GM18505 (cell line): ENCODE results near the gene JAG2.

ENCODE experiments used
- ATAC-seq: cut with Tn5 transposase; IDR thresholded peaks from one replicate; pipeline ENCODE4 v1.9.1; 2021; ENCODE audit not compliant: unreplicated experiment
- POLR2A ChIP-seq: IDR thresholded peaks from 4 replicates; pipeline ENCODE4 v1.6.1; 2011; ENCODE audit warnings: borderline replicate concordance; ENCODE audit not compliant: insufficient read depth, insufficient read length; ENCODE audit errors: extremely low read depth

Gene JAG2

DNA sequence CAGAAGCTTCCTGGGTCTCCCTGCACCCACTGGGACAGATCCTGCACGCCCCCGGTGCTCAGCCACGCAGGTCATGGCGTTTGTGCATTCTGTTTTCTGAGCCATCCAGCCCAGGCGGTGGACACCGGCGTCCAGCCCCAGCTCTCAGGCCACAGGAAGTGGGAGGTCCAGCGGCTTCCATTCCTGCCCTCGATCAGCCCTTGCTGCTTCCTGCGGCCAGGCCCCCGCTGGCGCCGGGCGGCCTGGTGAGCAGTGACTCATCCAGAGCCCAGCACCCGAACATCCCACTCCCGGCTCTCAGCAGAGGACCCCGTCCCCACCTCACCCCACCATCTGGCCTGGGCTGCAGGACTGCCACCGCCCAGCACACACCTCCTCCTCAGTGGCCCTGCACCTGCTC is 30.5 kb upstream of the JAG2 start:
- TF ChIP-seq POLR2A: no peak
- ATAC-seq: no peak

DNA sequence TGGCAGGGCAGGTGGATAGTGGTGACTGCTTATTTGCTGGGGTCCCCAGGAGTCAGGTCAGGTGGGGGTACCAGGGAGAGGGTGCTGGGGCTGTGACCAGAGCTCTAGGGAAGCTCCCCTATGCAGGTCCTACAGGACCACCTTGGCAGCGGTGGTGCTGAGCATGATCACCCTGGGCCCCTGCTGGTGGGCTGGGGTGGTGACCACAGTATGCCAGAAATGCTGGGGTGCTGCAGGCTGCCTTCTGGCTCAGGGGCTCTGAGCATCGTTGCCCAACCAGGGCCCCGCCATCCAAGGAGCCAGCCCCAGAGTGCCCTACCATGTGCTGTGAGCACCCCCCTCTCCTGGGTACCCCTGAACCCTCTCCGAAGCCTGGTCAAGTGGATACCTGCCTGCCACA is 30.0 kb upstream of the JAG2 start:
- ATAC-seq: no peak
- no peak for TF ChIP-seq POLR2A

DNA sequence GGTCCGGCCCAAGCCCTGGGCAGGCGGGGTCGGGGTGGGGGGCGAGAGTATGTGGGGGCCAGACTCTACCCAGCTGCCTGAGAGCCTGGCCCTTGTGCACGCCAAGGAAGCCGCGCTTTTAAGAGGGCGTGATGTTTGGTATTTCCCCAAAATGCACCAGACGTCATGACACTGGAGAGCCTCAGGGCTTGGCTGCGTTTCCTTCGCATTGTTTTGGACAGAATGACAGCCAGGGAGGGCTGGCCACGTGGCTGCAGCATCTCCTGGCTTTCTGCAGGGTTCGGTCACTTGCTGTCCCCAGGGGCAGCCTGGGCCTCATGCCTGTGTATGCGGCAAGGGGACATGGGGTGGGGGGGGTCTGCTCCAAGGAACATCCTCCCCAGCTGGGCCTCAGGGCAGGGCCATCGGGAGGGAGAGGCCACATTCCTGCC is 28.6 kb upstream of the JAG2 start:
- no peak for ATAC-seq
- TF ChIP-seq POLR2A: no peak

DNA sequence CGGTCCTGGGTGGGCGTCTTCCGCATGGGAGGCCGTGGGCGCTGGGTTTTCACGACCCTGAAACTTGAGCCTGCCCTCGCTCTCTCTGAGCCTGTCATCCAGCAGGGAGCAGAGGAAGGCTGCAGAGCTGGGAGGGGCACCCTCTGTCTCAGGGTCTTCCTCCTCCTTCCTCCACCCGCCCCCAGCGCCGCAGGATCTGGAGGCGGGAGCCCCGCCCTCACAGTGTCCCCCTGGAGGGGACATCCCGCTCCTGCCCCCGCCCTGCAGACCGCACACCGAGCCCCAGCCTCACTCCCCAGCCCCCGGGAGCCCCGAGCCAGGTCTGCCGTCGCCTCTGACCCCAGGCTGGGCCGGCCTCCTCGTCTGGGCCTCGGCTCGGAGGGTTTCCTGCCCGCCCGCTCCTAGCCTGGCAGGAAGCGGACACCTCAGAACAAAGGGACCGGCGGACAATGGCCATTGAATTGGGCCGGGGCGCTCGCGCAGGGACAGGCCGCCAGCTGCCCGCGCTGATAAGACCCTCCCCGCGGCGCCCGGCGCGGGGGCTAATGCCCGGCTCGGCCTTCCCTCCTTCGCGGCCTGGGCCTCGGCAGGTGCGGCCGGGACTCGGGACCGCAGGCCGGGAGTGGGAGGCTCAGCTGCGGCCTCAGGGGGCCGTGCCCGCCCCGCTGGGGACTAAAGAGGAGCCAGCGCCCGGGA is 27.8 kb upstream of the JAG2 start:
- no peak for TF ChIP-seq POLR2A
- ATAC-seq: no peak

DNA sequence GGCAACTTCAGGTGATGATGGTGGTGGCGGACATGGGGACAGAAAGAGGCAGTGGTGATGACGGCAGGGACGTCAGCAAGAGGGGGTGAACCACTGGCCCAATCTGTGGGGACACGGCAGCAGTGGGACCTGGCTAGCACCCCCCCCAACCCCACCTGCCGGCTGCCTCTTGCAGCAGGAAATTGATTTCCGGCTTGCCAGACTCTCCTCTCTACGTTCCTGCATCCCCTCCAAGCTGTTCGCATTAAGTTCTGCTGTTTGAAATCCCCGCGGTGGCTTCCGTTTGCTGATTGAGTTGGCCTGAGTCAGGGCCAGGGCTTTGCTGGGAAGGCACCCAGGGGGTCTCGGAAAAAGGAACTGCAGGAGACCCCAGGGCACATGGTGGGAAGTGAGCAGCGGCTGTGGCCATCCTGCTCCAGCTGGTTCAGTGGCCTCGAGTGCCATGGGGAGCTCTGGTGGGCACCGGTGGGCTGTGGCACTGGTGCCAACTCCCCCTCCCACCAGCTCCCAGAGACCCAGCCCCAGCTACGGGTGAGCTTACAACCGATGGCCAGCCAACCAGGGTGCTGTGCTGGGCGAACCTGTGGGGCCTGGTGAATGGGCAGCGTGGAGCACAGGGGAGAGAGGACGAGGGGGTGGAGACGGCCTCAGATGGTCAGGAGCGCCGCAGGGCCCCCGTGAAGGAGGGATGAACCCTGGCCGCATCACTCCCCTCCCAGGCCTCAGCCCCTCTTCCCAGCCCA is 27.1 kb upstream of the JAG2 start:
- no peak for TF ChIP-seq POLR2A
- ATAC-seq: no peak

DNA sequence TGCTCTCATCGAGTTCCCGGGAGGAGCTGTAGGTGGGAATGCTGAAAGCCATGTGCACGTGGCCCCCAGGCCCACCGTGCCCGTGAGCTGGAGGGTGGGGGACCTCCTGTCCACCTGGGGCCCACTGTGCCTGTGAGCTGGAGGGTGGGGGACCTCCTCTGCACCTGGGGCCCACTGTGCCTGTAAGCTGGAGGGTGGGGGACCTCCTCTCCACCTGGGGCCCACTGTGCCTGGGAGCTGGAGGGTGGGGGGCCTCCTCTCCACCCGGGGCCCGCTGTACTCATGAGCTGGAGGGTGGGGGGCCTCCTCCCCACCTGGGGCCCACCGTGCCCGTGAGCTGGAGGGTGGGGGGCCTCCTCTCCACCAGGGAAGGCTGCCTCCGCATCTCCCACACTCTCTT is 26.5 kb upstream of the JAG2 start:
- ATAC-seq: no peak

DNA sequence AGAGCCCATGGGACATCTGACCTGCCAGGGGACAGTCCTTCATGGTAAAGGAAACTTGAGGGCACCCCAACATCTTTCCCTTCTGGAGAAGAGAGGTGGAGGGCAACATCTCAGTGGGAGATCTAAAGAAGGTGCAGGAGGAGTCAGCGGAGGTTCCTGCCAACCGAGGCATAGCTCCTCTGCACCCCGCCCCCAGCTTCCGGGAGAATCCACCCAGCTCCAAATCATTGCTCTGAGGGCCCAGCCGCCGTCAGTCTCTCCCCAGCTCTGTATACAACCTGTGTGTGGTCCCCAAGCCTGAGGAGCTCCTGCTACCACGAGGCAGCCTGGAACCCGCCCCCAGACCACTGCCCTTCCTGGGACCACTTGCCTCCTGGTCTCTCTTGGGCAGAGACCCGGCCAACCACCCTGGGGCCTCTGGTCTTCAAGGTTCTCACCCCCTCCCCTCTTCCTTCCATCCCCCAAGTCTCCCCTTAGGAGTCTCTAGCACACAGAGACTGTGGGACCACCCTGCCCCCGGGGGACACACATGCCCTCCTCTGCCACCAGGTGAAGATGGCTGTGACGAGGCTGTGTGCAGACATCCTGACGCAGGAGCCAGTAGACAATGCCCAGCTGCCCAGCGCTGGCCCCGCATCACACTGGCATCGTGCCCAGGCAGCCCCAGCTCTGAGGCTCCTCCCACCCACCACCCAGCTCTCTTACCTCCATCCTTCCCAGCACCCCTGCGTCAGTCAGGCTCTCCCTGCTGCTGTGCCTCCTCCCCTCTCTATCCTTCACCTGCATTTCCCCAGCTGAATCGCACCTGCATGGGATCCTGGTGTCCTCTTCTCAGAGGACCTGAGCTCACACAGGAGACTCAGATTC is 25.6 kb upstream of the JAG2 start:
- no peak for ATAC-seq
- no peak for TF ChIP-seq POLR2A

More for the DNA sequence above, 26.5 kb upstream of the JAG2 start:
- no peak for TF ChIP-seq POLR2A

DNA sequence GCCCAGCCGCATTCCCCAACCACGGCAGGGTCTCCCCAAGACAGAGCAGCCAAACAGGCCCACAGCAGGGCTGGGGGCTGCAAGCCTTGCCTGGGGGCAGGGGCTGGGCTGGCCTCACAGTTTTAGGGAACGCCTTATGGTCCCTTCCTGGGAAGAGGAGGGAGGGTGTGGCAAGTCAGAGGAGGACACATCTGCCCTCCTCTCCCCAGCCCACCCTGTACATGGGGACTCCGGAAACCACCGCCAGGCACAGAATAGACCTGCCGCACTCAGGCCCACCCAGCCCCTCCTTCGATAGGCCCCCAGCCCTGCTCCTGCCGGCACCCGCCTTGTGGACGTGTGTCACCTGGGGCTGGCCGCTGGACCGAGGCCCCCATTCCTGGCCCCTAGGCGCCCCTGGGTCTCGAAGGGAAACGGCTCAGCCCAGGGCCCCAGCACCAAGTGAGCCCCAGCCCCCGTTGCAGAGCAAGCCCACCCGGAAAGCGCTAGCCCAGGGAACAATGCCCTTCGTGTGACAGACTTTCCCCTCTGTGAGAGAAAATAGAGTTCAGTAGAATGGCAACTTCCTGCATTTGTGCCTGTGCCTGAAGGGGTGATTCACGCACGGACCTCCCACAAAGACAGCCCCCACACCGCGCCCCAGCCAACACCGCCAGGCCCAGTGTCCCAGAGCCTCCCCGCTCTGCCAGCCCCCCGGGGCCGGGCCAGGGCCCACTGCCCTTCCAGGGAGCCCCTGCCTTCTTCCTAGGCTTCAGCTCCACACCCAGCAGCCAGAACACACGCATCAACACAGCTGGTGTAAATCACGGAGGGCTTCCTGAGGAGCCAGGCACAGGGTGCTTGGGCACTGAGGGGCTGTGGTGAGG is 24.5 kb upstream of the JAG2 start:
- no peak for TF ChIP-seq POLR2A
- ATAC-seq: no peak

DNA sequence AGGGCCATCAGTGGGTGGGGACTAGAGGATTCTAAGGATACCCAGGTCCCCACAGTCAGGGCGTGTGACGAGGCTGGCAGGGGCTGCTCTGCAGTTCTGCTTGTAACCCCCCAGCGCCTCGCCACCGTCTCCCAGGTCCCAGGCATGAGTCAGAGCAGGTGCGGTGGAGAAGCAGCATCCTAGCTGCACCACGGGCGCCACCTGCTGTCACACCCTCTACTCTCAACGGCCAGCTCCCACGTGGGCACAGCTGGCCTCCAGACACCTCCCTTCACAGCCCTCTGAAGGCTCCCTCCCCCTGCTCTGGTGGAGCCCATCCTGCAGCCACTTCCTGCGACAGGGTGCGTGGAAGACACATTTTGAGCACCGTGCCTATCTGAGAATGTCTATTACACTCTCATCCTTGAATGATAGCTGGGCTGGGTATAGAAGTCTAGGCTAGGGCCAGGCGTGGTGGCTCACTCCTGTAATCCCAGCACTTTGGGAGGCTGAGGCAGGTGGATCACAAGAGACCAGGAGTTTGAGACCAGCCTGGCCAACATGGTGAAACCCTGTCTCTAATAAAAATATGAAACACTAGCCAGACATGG is 19.5 kb upstream of the JAG2 start:
- ATAC-seq: no peak
- no peak for TF ChIP-seq POLR2A

DNA sequence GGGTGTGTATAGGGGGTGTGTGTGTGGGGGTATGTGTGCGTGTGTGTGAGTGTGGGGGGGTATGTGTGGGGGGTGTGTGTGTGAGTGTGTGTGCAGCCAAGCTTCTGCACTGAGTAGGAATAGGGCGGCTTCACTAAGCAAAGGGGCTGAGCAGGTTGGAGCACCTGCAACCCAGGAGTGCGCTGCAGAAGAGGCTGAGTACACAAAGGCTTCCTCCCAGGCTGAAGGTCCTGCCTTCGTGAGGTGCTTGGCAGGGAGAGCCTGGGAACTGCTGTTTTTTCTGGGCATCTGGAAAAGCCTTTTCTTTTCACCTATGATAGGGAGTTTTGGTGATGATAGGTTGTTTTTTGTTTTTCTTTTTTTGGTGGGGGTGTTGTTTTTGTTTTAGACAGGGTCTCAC is 18.5 kb upstream of the JAG2 start:
- no peak for ATAC-seq
- no peak for TF ChIP-seq POLR2A

DNA sequence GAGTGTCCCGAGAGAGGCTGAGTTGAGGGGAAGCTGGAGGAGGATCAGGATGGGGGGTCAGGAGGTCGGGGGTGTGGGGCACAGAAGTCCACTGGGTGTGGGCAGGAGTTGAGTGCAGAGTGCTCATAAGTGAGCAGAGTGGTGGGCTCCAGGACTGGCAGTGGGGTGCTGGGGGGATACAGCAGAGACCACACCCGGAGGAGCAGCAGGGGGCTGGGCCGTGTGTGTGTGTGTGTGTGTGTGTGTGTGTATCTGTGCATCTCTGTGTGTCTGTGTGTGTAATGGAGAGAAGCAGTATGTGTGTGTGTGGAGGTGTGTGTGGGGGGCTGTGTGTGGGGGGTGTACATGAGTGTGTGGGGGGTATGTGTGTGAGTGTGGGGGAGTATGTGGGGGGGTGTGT is 17.4 kb upstream of the JAG2 start:
- no peak for TF ChIP-seq POLR2A
- no peak for ATAC-seq

DNA sequence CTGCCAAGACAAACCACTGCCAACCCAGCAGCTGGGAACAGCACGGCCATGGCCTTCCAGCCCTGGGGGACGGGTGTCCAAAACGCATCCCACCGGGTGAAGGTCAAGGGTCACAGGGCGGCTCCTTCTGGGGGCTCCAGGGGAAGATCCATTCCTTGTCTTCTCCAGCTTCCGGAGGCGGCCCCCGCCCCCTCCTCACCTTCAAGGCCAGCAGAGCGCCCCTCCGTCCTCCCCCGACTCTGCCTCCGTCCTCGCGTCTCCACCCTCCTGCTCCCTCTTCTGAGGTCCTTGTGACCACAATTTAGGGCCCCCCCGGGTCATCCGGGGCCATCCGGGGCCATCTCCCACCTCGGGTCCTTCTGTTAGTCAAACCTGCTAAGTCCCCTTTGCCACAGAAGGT is 16.4 kb upstream of the JAG2 start:
- ATAC-seq: no peak

More for the DNA sequence above, 16.4 kb upstream of the JAG2 start:
- no peak for TF ChIP-seq POLR2A
